Activated CD4-positive, alpha-beta T cell treated with anti-CD3 and anti-CD28 coated beads, Interleukin-2, amount 50 U/mL, for 24 hours (primary cell): ENCODE results near the gene TLR3.
"Not testable (repeated sequence)": the region's sequence is repeated elsewhere in the genome, so short reads cannot be mapped to it uniquely, and the experiment has no call there.

Experiments used
- DNase-seq, 2 donors: peaks; one replicate each; pipeline ENCODE4 v3.0.0-alpha.2; 2020; ENCODE audit warnings: low read depth in 1 of 2, low spot score in 1 of 2

TLR3 gene

GRCh38 chr4:186068581-186069348 lies at the start of gene TLR3:
TSS of gene TLR3 (plus strand) at chr4:186069156. CDS start at chr4:186076620, 7,464 bp downstream.
- DNase-seq = no peak

DNA sequence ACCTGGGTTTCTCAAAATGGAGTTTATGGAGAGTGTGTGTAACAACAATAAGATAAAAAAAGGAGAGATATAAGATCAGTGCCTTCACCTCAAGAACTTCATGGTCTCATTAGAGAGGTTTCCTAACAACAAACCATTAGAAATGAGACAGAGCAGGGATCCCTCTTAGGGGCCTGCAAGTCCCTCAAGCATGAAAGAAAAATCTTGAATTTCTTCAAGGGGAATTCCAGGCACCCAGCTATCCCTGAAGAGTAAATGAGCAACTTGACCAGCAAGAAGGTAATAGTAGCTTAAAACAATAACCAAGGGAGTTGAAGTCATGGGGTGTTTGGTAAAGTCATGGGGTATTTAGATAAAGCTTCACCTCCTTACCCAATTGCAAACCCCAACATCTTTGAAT lies 49.7 kb upstream of the TLR3 start:
- DNase-seq = no peak

DNA sequence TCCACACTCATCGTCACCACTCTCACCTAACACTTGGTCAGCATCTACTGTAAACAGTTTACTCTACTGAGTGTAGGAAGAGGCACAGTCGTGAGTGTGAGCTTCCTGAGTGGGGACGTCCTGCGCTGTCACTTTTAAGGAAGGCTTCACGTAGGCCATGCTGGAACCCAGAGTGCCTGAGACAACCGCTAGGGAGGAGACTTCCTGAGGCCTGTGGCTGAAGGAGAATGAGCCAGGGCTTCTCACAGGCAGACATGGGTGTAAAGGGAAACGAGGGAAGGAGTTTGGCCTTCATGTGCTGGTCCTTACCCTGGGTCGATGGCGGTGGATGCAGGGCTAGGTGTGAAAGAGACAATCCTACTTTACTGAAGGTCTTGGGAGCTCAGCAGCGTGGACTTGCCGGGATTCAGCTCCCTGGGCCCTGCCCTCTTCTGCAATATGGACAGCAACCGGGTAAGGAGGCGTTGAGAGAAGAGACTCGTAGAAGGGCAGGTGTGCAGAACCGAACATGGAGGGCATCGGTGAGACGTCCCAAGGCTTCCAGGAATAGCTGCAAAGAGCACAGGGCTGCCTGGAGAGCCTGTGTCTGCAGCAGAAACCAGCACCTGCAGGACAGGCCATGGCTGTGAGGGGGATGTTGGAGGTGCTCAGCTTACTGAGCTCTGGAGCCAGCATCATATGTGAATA lies 48.7 kb upstream of the TLR3 start:
- DNase-seq = no peak

DNA sequence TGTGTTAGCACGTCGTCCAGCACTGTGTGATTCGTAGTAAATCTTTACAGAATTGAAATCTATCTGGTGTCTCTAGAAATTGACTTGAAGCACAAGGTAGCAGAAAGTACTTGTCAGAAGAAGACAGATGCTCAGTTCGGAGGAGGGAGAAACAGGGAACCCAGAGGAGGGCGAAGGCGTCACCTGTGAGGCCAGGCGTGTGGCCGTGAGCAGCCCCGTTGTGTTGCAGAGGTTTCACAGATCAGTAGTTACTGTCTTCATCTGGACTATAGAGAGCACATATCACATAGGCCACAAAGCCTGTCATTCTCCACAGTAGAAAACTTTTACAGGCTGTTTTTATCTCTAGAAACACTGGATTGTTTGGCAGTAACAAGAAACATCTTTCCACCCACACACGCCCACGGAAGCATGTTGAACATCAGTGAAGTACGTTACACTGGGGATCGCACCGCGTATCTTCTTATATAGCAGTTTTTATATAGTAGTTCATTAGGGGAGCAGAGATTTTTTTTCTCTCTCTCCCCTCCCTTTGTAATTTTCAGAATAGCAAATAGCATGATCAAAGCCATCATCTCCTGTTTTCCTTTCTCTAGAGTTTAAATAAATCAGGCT lies 48.1 kb upstream of the TLR3 start:
- no peak for DNase-seq

GRCh38 chr4:186021461-186022167 lies 47.3 kb upstream of the TLR3 start:
- DNase-seq = no peak

DNA sequence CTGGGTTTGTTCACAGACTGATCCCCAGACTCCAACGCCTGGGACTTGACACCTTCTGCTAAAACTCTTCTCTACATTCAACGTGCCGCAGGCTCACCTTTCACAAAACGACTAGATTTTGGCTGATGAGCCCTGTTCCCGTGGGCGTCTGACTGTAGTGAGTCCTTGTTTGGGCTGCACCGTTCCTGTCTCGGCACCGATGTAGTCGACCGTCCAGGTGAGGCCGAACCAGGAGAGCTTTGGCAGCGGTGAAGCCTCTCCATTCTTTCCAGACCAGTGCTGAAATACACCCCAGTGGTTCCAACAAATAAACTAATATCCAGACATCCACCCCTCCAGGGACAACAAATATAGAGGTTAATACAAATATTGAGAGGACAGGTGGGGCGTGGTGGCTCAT lies 45.0 kb upstream of the TLR3 start:
- no peak for DNase-seq

DNA sequence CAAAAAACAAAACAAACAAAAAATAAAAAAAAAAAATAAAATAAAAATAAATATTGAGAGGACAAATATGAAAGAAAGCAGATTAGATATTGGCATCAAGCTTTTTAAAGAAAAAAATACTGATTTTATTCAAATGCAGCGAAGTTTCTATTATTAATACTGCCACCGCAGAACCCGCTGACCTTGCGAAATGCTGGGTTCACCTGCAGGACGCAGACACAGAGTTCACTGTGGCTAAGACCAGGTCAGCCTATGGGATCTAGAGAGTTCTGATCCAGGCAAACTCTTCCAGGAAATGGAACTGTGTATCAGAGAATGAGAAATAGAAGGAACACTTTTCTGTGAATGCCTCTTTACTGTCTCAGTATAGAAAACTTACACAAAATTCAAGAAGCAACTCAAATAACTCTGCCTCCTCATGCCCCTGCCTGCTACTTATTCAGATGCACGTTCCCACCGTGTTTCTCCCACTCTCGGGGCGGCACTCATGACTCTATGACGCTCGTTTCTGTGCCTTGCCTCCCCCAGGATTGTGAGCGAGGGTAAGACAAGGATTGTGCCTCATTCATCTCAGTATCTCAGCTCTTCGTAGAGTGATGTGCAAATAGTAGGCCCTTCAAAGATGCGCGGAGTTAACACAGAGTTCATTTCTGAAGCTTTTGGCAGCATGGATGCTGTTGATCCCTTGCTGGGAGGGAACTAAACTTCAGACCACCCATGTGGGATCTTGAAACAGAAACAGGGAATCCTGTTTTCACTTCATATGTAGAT lies 44.1 kb upstream of the TLR3 start:
- DNase-seq = no peak

- DNase-seq = no peak
These were observed 43.6 kb upstream of the TLR3 start for GRCh38 chr4:186025408-186025690.

- DNase-seq = no peak
These were observed 41.6 kb upstream of the TLR3 start for GRCh38 chr4:186027405-186027804.

- no peak for DNase-seq
These were observed 39.2 kb upstream of the TLR3 start for GRCh38 chr4:186029571-186030398.

DNA sequence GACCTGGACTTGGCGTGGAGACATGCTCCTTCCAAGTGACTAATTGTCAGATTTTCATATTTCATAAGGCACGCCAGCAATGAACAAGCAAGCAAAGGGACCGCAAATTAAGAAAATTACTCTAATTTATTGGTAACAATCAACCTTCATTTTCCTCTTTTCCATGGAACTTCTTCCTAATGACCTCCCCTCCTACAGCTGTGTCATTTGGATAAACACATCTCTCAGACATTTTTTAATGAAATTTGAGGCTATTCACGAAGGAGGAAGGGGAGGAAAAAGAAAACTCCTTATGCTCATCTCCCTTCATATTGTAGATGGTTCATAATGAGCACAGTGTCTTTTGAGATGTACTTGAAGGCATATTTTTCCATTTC lies 38.6 kb upstream of the TLR3 start:
- no peak for DNase-seq

DNA sequence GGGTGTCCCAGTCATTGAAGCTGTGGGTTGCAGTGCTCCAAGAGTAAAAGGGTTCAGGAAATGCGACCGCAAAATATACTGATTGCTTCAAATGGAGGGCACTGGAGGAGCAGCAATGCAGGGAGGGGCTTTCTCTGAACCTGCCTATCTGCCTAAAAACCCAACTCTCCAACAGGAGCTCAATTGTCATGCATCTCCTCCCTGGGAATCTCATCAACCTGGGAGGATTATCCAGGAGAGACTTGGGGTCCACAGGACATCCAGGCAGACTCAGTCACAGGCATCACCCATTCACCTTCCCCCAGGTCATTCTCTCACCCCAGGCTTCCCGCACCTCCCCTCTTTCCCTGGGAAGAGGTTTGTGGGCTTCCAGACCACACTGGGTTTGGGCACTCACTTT lies 38.2 kb upstream of the TLR3 start:
- no peak for DNase-seq

- DNase-seq = no peak
These were observed 36.7 kb upstream of the TLR3 start for GRCh38 chr4:186032259-186032658.

DNA sequence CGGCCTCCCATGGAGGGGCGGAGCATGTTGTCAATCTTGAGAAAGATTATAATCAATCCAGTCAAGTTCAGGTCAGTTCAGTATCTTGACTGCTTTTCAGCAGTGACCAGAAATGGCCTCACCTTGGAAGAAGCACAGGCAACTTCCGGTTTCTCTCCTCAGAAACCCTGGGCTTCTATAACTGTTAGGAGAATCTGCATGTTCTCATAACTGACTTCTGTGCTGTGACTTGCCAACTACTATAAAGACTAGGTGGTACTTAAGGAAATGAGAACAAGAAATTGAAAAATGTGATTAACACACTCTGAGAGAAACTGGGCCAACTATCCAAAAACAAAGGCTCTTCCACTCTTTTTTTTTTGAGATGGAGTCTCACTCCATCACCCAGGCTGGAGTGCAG lies 35.9 kb upstream of the TLR3 start:
- DNase-seq = no peak

DNA sequence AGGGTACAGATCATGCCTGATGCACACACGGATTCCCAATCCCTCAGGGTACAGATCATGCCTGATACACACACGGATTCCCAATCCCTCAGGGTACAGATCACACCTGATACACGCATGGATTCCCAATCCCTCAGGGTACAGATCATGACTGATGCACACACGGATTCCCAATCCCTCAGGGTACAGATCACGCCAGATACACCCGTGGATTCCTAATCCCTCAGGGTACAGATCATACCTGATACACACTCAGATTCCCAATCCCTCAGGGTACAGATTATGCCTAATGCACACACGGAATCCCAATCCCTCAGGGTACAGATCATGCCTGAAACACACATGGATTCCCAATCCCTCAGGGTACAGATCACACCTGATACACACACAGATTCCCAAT lies 34.3 kb upstream of the TLR3 start:
- DNase-seq = not testable (repeated sequence)

DNA sequence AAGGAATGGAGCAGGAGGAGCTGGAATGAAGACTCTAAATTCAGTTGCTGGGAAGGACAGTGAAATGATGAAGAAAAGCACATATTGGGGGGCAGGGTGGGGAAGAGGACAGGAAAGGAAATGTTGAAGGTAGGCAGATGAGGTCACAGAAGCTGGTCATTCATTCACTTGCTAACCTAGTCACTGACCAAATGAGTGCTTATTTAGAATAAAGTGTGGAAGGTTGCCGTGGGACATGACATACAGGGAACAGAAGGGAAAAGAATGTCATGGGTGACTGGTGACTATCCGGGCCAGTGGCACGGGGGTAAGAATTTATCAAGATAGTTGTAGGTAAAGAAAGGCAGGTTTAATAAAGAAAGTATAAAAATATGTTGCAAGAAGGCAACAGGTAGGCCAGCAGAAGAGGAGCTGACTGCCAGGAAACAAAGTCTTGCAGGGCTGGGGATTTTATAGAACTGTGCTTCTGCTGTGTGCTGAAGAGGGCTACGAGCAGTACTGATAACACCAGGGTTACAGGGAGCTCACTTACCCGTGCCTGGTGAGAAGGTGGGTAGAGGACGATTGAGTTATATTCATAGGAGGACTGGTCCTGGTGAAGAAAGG lies 31.9 kb upstream of the TLR3 start:
- no peak for DNase-seq

DNA sequence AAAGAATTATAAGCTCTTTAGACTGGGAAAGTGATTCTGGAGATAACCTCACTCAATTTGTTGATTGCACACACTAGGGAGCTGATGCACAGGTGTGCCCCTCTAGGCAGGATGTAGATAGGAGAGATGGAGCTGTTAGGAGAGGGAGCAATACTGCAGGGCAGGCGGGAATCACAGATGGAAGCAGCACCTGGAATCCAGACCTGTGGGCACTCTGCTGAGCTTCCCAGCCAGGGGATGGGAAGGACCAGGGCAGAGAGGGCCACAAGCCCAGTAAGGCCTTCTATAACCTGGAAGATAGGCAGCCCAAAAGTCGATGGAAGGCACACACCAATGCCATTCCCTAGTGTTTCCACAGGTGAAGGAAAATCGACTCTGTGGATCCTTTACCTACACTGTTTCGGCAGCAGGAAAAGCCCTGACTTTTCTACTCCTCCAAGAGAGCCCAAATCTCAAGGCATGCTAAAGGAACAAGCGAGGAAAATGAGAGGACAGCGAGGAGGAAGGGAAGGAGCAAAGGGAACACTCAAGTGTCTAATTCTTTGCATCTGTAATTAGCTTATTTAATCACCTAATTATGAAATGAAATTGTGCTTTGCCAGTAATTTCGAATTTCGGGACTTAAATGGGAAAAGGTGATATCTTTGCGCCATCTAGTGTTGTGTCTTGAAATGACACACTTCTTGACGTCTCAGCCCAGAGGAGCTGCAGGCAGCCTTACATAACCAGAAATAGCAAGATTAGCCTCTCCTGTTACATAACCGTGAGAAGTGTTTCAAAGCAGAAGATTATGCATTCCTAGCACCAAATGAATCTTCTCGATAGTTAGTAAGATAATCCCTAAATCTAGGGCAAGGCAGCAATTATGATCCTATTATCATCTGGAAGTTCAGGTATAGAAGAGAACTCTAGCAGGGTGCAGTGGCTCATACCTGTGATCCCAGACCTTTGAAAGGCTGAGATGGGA lies 31.0 kb upstream of the TLR3 start:
- DNase-seq = no peak

- no peak for DNase-seq
These were observed 29.3 kb upstream of the TLR3 start for GRCh38 chr4:186039697-186040096.

GRCh38 chr4:186040316-186040715 lies 28.6 kb upstream of the TLR3 start:
- no peak for DNase-seq
